NCI-H128 (cell line): ENCODE measurements around the gene TPPP2.
"Not testable (repeated sequence)": the region's sequence is repeated elsewhere in the genome, so short reads cannot be mapped to it uniquely, and the experiment has no call there.

Experiments used
- DNase-seq: peaks from one replicate; lab custom pipeline; 2025; ENCODE audit not compliant: unreplicated experiment; lab: John Stamatoyannopoulos, UW

The TPPP2 gene

GRCh38 chr14:21029917-21030316 lies at the start of gene TPPP2:
TPPP2 (plus strand) TSS chr14:21030217; CDS start chr14:21030582, 365 bp downstream.
- DNase-seq = no peak

GRCh38 chr14:20980906-20981305 lies 49.1 kb upstream of the TPPP2 start:
- DNase-seq = no peak

DNA sequence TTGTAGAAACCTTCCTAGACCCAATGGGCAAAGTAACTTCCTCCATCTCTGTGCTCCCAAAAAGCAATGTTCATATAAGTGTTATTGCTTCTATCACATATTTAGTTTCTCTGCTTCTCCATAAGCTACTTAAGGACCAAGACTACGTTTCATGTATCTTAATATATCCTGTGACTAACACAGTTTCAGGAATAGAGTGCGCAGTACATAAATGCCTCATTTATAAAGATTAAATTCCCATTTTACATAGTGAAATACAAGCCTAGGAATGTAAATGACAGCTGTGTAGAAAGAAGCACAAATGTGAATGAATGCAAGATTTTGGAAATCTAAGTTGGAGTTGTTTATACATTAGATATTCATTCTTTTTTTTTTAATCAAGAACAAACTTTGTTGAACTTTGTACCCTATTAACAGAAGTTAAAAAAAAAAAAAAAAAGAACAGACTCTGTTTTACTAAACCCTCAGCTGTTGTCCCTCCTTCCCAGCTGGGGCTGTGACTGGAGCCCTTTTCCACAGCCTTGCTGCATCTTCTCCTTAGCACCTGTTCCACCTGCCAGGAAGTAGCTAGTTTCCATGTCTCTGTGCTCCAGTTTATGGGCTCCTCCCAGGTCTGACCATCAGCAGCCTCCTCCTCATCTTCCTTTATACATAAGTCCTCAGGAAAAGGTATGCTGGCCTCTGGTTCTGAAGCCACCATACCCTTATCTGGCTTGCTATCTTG lies 47.2 kb upstream of the TPPP2 start:
- no peak for DNase-seq

DNA sequence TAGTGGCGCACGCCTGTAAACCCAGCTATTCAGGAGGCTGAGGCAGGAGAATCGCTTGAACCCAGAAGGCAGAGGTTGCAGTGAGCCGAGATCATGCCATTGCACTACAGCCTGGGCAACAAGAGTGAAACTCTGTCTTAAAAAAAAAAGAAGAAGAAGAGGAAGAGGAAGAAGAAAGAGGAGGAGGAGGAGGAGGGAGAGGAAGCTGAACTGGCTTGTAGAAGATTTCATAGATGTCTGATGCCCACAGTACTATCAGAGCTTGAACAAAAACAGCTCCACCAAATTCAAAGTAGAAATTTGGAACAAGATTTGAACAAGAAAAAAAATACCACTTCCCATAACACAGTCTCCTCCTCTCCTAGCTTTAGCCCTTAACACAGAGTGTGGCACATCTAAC lies 44.4 kb upstream of the TPPP2 start:
- not testable (repeated sequence) for DNase-seq

GRCh38 chr14:20986811-20987210 lies 43.2 kb upstream of the TPPP2 start:
- no peak for DNase-seq

GRCh38 chr14:20988717-20989470 lies 41.1 kb upstream of the TPPP2 start:
- DNase-seq = no peak

- no peak for DNase-seq
Measured at GRCh38 chr14:20989471-20989786, 40.6 kb upstream of the TPPP2 start.

- DNase-seq = no peak
Measured at GRCh38 chr14:20989787-20990600, 40.0 kb upstream of the TPPP2 start, which contains the start of gene METTL17. METTL17 (plus strand) TSS chr14:20989980; CDS start chr14:20990003, 23 bp downstream.

- DNase-seq = no peak
Measured at GRCh38 chr14:20996521-20996920, 33.5 kb upstream of the TPPP2 start.

GRCh38 chr14:20997115-20997514 lies 32.9 kb upstream of the TPPP2 start:
- DNase-seq = no peak

DNA sequence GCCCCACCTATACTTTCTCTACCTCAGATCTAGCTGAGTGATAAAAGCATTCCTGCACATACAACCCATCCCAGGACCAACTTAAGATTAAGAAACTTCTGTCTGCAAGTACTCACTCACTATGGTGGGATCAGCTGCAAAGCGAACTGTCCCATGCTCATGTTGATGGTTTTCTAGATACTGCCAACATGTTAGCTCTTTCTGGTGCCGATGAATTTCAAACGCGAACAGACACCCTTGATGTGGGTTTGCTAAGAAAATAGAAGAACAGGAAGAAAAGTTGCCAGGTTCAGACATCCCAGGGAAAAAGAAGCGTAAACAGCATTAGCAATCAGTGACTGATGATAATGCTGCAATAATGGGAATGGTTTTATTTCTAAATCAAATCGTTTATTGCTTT lies 32.5 kb upstream of the TPPP2 start:
- no peak for DNase-seq

DNA sequence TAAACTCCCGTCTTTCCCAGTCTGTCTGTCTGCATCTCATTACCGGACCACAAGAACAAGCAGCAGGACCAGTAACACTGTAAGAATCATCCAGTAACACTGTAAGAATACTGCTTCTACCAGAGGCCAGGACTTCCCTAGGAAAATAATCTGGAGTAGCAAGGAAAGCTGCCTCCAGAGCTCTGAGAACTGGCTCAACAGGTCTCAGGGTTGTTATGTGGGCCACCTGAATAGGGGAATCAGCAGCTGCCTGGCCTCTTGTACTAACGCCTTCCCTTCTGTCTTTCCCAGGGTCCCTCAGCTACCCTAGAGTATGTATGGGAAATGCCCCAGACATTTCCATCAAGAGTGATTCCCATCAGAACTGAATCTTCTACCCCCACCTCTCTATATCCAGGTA lies 31.9 kb upstream of the TPPP2 start:
- no peak for DNase-seq

- no peak for DNase-seq
Measured at GRCh38 chr14:20998674-20999366, 31.2 kb upstream of the TPPP2 start, which contains the start of gene SLC39A2. SLC39A2 (plus strand) TSS chr14:20999293; CDS start chr14:20999447, 154 bp downstream.

DNA sequence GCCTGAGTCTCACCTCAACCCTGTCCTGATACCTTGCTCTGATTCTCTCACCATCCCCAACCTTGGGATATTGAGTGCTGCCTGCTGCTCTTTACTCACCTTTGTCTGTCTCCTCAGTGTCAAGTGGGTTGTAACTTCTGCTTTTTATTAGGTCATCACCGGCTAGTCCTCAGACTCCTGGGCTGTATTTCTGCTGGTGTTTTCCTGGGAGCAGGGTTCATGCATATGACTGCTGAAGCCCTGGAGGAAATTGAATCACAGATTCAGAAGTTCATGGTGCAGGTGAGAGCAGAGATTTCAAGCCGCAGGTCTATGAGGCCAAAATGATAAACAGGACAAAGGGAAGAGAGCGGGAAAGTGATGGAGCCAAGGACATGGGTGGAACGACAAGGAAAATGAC lies 30.4 kb upstream of the TPPP2 start:
- DNase-seq = no peak

- no peak for DNase-seq
Measured at GRCh38 chr14:21001218-21001617, 28.8 kb upstream of the TPPP2 start.

DNA sequence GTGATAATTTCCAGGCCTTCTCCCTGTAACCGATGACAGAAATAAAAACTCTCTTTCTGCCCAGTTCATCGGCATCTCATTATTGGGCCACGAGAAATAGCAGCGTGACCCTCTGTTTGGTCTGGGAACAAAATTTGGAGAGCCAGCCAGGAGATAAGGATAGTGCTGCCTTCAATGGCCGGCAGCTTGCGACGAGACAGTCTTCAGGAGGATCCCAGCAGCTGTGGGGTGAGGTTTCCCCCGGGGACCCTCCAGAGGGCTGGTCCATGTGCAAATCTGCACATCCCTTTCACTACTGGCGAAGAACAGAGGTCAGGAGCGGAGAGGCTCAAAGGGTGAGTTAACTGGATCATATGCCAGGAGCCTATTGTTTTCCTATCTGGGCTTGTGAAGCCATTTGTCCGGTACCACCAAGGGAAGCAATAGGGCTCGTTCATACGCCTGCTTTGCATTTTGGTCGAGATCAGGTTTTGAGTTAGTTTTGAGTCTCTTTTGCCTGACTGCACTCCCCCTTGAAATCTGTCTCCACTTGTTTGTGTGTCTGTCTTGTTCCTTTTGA lies 26.1 kb upstream of the TPPP2 start:
- no peak for DNase-seq

DNA sequence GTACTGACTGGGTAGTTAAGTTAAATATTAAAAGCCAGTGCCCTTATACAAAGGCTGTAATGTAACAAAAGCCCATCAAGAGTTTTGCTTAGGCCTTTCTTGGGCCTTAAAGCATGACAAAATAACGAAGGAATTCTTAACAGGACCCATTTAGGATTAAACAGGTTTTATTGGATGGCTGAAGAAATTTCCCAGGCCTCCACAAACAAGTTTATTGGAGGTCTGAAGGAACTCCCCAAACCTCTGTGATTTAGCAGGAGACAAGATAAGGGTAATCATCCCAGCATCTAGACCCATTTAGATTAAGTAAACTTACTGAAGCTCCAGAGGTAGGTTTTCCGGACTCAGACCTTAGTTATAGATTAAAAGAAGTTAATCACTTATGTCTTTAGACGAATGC lies 20.3 kb upstream of the TPPP2 start:
- not testable (repeated sequence) for DNase-seq

- no peak for DNase-seq
Measured at GRCh38 chr14:21011136-21011535, 18.9 kb upstream of the TPPP2 start.

GRCh38 chr14:21014761-21015190 lies 15.2 kb upstream of the TPPP2 start:
- DNase-seq = peak; percentile 67

GRCh38 chr14:21015312-21015711 lies 14.7 kb upstream of the TPPP2 start:
- DNase-seq = no peak
